Activated effector memory CD4-positive, alpha-beta T cell treated with Interleukin-2 at 50 U/mL for 16 hours (primary cell): ENCODE results near the gene ACTL9.

Experiments used
- DNase-seq: peaks from one replicate; pipeline ENCODE4 v3.0.0-alpha.2; 2020

Gene ACTL9

GRCh38 chr19:8684001-8684902, 14.3 kb downstream of the ACTL9 start:
- no peak for DNase-seq

GRCh38 chr19:8682931-8683330, 15.7 kb downstream of the ACTL9 start:
- DNase-seq: no peak

- DNase-seq: no peak
Observed at GRCh38 chr19:8682472-8682871, 16.1 kb downstream of the ACTL9 start.

GRCh38 chr19:8681345-8682029, 17.1 kb downstream of the ACTL9 start:
- DNase-seq: no peak

GRCh38 chr19:8680676-8681344, 17.8 kb downstream of the ACTL9 start:
- no peak for DNase-seq

- no peak for DNase-seq
Observed at GRCh38 chr19:8678244-8678807, 20.3 kb downstream of the ACTL9 start.

- no peak for DNase-seq
Observed at GRCh38 chr19:8675066-8675465, 23.5 kb downstream of the ACTL9 start.

- DNase-seq: no peak
Observed at GRCh38 chr19:8673276-8673891, 25.2 kb downstream of the ACTL9 start.

- DNase-seq: no peak
Observed at GRCh38 chr19:8666814-8667405, 31.7 kb downstream of the ACTL9 start.

GRCh38 chr19:8665468-8666213, 33.0 kb downstream of the ACTL9 start:
- DNase-seq: no peak

GRCh38 chr19:8664671-8665057, 33.9 kb downstream of the ACTL9 start:
- DNase-seq: no peak

- DNase-seq: peak; percentile 35
Observed at GRCh38 chr19:8663920-8664670, 34.5 kb downstream of the ACTL9 start.

- no peak for DNase-seq
Observed at GRCh38 chr19:8662263-8662662, 36.3 kb downstream of the ACTL9 start.

- DNase-seq: no peak
Observed at GRCh38 chr19:8659905-8660304, 38.7 kb downstream of the ACTL9 start.

GRCh38 chr19:8657869-8658268, 40.7 kb downstream of the ACTL9 start:
- no peak for DNase-seq

- DNase-seq: peak; percentile 37
Observed at GRCh38 chr19:8655340-8655709, 43.3 kb downstream of the ACTL9 start.

- DNase-seq: peak; percentile 46
Observed at GRCh38 chr19:8654591-8655339, 43.8 kb downstream of the ACTL9 start.

GRCh38 chr19:8648240-8648639, 50.4 kb downstream of the ACTL9 start:
- no peak for DNase-seq
